Keratinocyte (primary cell): ENCODE results near the gene TSGA10. TPM values are rescaled to one million over a fixed set of nuclear protein-coding genes. Genes with fewer than 3 reads are reported as not detected.
A peak's percentile ranks its signal among the peaks of the same experiment; 100 is the strongest.

Experiments
- DNase-seq: peaks from one replicate; pipeline ENCODE4 v3.0.0-alpha.2; 2011; ENCODE audit warnings: low read depth, missing footprints, low spot score
- FAIRE-seq: peaks from 2 replicates; lab custom pipeline; 2011; peaks lifted over from hg19 to GRCh38; lab: Jason Lieb, UNC
- H2AFZ ChIP-seq: 2 replicates; pipeline ENCODE4 v1.6.0; 2012; ENCODE audit warnings: low read length, control low read depth, inconsistent platforms; ENCODE audit not compliant: control insufficient read depth
- H3K27ac ChIP-seq: 2 replicates; pipeline ENCODE4 v1.5.1; 2011; ENCODE audit warnings: low read length; ENCODE audit not compliant: control insufficient read depth, insufficient read depth
- H3K27me3 ChIP-seq: 3 replicates; pipeline ENCODE4 v1.6.0; 2011; ENCODE audit warnings: low read length; ENCODE audit not compliant: control insufficient read depth, insufficient read depth; ENCODE audit errors: extremely low read depth
- H3K36me3 ChIP-seq, 2 experiments: 2 replicates in 1 of 2; 3 replicates in 1 of 2; pipeline ENCODE4 v1.5.1; 2011; ENCODE audit warnings: low read length in 2 of 2, mild to moderate bottlenecking in 1 of 2; ENCODE audit not compliant: control insufficient read depth in 2 of 2, insufficient read depth in 2 of 2; ENCODE audit errors: extremely low read depth in 1 of 2
- H3K4me1 ChIP-seq: 3 replicates; pipeline ENCODE4 v1.5.1; 2011; ENCODE audit warnings: low read length; ENCODE audit not compliant: control insufficient read depth, insufficient read depth; ENCODE audit errors: extremely low read depth
- H3K4me2 ChIP-seq: 3 replicates; pipeline ENCODE4 v1.6.0; 2011; ENCODE audit warnings: low read depth, low read length; ENCODE audit not compliant: control insufficient read depth, insufficient read depth; ENCODE audit errors: extremely low read depth
- H3K4me3 ChIP-seq, 3 experiments: fragments of 200-600 bp in 1 of 3; sonication (generic) in 1 of 3; 2 replicates in 2 of 3; 3 replicates in 1 of 3; pipeline ENCODE4 v1.5.1; 2011 to 2016; ENCODE audit warnings: low read length in 3 of 3, mild to moderate bottlenecking in 3 of 3, control low read depth in 2 of 3, inconsistent platforms in 1 of 3, low read depth in 1 of 3, mixed read lengths in 1 of 3, mixed run types in 1 of 3, moderate library complexity in 1 of 3; ENCODE audit not compliant: control insufficient read depth in 2 of 3, insufficient read depth in 2 of 3; ENCODE audit errors: extremely low read depth in 1 of 3
- H3K79me2 ChIP-seq: 2 replicates; pipeline ENCODE4 v1.6.0; 2012; ENCODE audit warnings: low read length; ENCODE audit not compliant: control insufficient read depth, insufficient read depth
- H3K9ac ChIP-seq: 3 replicates; pipeline ENCODE4 v1.6.0; 2011; ENCODE audit warnings: low read length; ENCODE audit not compliant: control insufficient read depth, insufficient read depth; ENCODE audit errors: extremely low read depth
- H3K9me1 ChIP-seq: 3 replicates; pipeline ENCODE4 v1.6.0; 2011; ENCODE audit warnings: low read length; ENCODE audit not compliant: control insufficient read depth, insufficient read depth; ENCODE audit errors: extremely low read depth
- H3K9me3 ChIP-seq: 2 replicates; pipeline ENCODE4 v1.5.1; 2012; ENCODE audit warnings: low read depth, low read length; ENCODE audit not compliant: control insufficient read depth
- H4K20me1 ChIP-seq: 3 replicates; pipeline ENCODE4 v1.6.0; 2011; ENCODE audit warnings: low read length; ENCODE audit not compliant: control insufficient read depth, insufficient read depth; ENCODE audit errors: extremely low read depth
- EZH2 ChIP-seq: IDR thresholded peaks from one replicate; pipeline ENCODE4 v1.6.1; 2012; ENCODE audit warnings: inconsistent platforms, mild to moderate bottlenecking, low read length, moderate library complexity
- dilution Hi-C: fragments of 300-500 bp; cut with MboI; formaldehyde crosslinking; loops from one replicate; pipeline ENCODE4 v1.7.0; 2020; ENCODE audit warnings: low sequenced_read_pairs; ENCODE audit not compliant: extremely low pct_ligation_motif_present
- polyA plus RNA-seq, 5 experiments: library from polyadenylated mRNA; depleted of rRNA in 3 of 5; stranded (reverse) in 3 of 5; stranded (forward) in 1 of 5; unstranded in 1 of 5; fragments of >200 nt; gene quantifications; 1 replicate in 1 of 5; 2 replicates in 3 of 5; 3 replicates in 1 of 5; pipeline versions ENCODE4 v1.2.1 to v1.2.3, GENCODE V29; 2011 to 2012; ENCODE audit warnings: missing spikeins in 2 of 5, low read depth in 1 of 5, low replicate concordance in 1 of 5
- TF ChIP-seq, protein P1 (sequence below), 3 experiments: IDR thresholded peaks in 1 of 3; conservative IDR thresholded peaks in 1 of 3; optimal IDR thresholded peaks in 1 of 3; 2 replicates in 2 of 3; 3 replicates in 1 of 3; pipeline versions ENCODE3 to v1.5.1; 2011; ENCODE audit warnings: low read length in 3 of 3, mild to moderate bottlenecking in 3 of 3, moderate library complexity in 2 of 3, control low read depth in 1 of 3, inconsistent platforms in 1 of 3; ENCODE audit not compliant: insufficient read depth in 2 of 3; ENCODE audit errors: extremely low read depth in 1 of 3

TSGA10 gene
- polyA plus RNA-seq, 1 donor (not counting 4 experiments of a cell fraction or from before 2014, with no cell fraction given) = 2.4 TPM

GRCh38 chr2:99088017-99088416 lies 66.7 kb downstream of the TSGA10 start:
- no peak for TF ChIP-seq EZH2
- TF ChIP-seq, protein P1, sequence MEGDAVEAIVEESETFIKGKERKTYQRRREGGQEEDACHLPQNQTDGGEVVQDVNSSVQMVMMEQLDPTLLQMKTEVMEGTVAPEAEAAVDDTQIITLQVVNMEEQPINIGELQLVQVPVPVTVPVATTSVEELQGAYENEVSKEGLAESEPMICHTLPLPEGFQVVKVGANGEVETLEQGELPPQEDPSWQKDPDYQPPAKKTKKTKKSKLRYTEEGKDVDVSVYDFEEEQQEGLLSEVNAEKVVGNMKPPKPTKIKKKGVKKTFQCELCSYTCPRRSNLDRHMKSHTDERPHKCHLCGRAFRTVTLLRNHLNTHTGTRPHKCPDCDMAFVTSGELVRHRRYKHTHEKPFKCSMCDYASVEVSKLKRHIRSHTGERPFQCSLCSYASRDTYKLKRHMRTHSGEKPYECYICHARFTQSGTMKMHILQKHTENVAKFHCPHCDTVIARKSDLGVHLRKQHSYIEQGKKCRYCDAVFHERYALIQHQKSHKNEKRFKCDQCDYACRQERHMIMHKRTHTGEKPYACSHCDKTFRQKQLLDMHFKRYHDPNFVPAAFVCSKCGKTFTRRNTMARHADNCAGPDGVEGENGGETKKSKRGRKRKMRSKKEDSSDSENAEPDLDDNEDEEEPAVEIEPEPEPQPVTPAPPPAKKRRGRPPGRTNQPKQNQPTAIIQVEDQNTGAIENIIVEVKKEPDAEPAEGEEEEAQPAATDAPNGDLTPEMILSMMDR (optimal IDR thresholded peaks at IDR 0.05 in 1 of 3, IDR thresholded peaks at IDR 0.05 in 1 of 3, conservative IDR thresholded peaks at IDR 0.05 in 1 of 3; ENCODE audit: extremely low read depth in 1 of 3, insufficient read depth in 2 of 3, low read length in 3 of 3) = no peak
- H3K9me3 ChIP-seq = no peaks in the 10 kb centered on the region
- no peaks in the 10 kb centered on the region for H3K4me1 ChIP-seq
- H3K4me3 ChIP-seq = no peak overlapping the region
- H3K27me3 ChIP-seq = no peaks in the 10 kb centered on the region
- no peak overlapping the region for H2AFZ ChIP-seq
- no peak overlapping the region for H3K27ac ChIP-seq
- H3K36me3 ChIP-seq = no peaks in the 10 kb centered on the region
- no peaks in the 10 kb centered on the region for H3K79me2 ChIP-seq
- no peak overlapping the region for H3K9ac ChIP-seq
- dilution Hi-C loops = no loop called here
- FAIRE-seq = no peak
- no peaks in the 10 kb centered on the region for H3K9me1 ChIP-seq
- no peak overlapping the region for H3K4me2 ChIP-seq
- DNase-seq = no peak
- no peaks in the 10 kb centered on the region for H4K20me1 ChIP-seq

DNA sequence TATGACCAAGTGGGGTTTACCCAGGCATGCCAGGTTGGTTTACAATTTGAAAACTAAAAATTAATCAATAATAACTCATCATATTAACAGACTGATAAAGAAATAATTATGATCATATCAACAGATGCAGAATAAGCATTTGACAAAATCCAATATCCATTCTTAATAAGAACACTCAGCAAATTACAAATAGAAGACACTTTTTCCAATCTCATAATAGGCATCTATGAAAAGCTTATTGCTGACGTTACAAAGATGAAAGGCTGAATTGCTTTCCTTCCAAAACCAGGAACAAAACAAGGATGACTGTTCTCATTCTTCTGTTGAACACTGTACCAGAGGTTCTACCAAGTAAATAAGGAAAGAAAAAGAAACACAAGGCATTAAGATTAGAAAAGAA lies 68.4 kb downstream of the TSGA10 start:
- Histone ChIP-seq H3K27ac (no peak overlapping the region), H3K4me2 (no peak overlapping the region), H3K9ac (no peak overlapping the region), H3K36me3 (no peaks in the 10 kb centered on the region), H2AFZ (no peak overlapping the region), H3K4me3 (no peak overlapping the region), H3K9me3 (no peaks in the 10 kb centered on the region), H3K9me1 (no peaks in the 10 kb centered on the region), H3K27me3 (no peaks in the 10 kb centered on the region), H3K79me2 (no peaks in the 10 kb centered on the region), H4K20me1 (no peaks in the 10 kb centered on the region), H3K4me1 (no peaks in the 10 kb centered on the region)
- FAIRE-seq = no peak
- no peak for TF ChIP-seq EZH2
- dilution Hi-C loops = no loop called here
- no peak for DNase-seq

- dilution Hi-C loops = no loop called here
Measured at GRCh38 chr2:99085421-99085820, 69.3 kb downstream of the TSGA10 start.

More at GRCh38 chr2:99085421-99085820, 69.3 kb downstream of the TSGA10 start:
- H3K36me3 ChIP-seq = no peaks in the 10 kb centered on the region
- H2AFZ ChIP-seq = no peak overlapping the region
- no peak overlapping the region for H3K4me3 ChIP-seq
- no peaks in the 10 kb centered on the region for H3K9me1 ChIP-seq
- no peaks in the 10 kb centered on the region for H3K9me3 ChIP-seq
- H3K4me1 ChIP-seq = no peaks in the 10 kb centered on the region
- H3K27ac ChIP-seq = no peak overlapping the region
- no peaks in the 10 kb centered on the region for H4K20me1 ChIP-seq
- TF ChIP-seq, protein P1 (optimal IDR thresholded peaks at IDR 0.05 in 1 of 3, IDR thresholded peaks at IDR 0.05 in 1 of 3, conservative IDR thresholded peaks at IDR 0.05 in 1 of 3; ENCODE audit: extremely low read depth in 1 of 3, insufficient read depth in 2 of 3, low read length in 3 of 3) = peak; percentile 20 to 42 (median 34)
- no peak for TF ChIP-seq EZH2
- no peak for FAIRE-seq
- H3K27me3 ChIP-seq = no peaks in the 10 kb centered on the region
- H3K9ac ChIP-seq = no peak overlapping the region
- H3K4me2 ChIP-seq = no peak overlapping the region
- H3K79me2 ChIP-seq = no peaks in the 10 kb centered on the region
- no peak for DNase-seq
